Thyroid gland (tissue), 4 donors: ENCODE data around the gene CUL1. TPM values are rescaled to one million over a fixed set of nuclear protein-coding genes. Genes with fewer than 3 reads are reported as not detected.

Experiments
- DNase-seq, 2 donors: peaks; one replicate each; pipeline ENCODE4 v3.0.0-alpha.2; 2019
- H3K27ac ChIP-seq, 3 donors: fragments of 200-600 bp; sonication (generic); 1 replicate in 2 of 3; 2 replicates in 1 of 3; pipeline ENCODE4 v1.5.1; 2016 to 2019; ENCODE audit warnings: mild to moderate bottlenecking in 1 of 3, moderate library complexity in 1 of 3
- H3K27me3 ChIP-seq: fragments of 200-600 bp; sonication (generic); one replicate; pipeline ENCODE4 v1.5.1; 2019
- H3K36me3 ChIP-seq, 2 donors: fragments of 200-600 bp; sonication (generic); one replicate each; pipeline ENCODE4 v1.5.1; 2016 to 2019
- H3K4me1 ChIP-seq, 2 donors: fragments of 200-600 bp; sonication (generic); one replicate each; pipeline ENCODE4 v1.5.1; 2017 to 2019
- H3K4me3 ChIP-seq, 3 donors: fragments of 200-600 bp; sonication (generic); replicated peaks in 1 of 3; 1 replicate in 2 of 3; 2 replicates in 1 of 3; pipeline ENCODE4 v1.5.1; 2016; ENCODE audit warnings: mild to moderate bottlenecking in 1 of 3
- H3K9me3 ChIP-seq: fragments of 200-600 bp; sonication (generic); one replicate; pipeline ENCODE4 v1.5.1; 2017
- POLR2A ChIP-seq, 2 donors: fragments of 450-650 bp; IDR thresholded peaks; one replicate each; pipeline ENCODE4 v1.6.1; 2017; ENCODE audit warnings: antibody characterized with exemption in 2 of 2, mild to moderate bottlenecking in 2 of 2, moderate library complexity in 1 of 2
- WGBS, 2 donors: methylation state at CpG; one replicate each; pipeline ENCODE4 v1.1.5; 2017; 5-methylcytosine and 5-hydroxymethylcytosine counted together
- intact Hi-C: fragments of 100-400 bp; cut with DNase I; formaldehyde crosslinking; loops from one replicate; pipeline ENCODE4 v1.15.1; 2023
- total RNA-seq, 4 donors: library from RNA; depleted of rRNA; stranded (reverse); fragments of >200 nt; gene quantifications; one replicate each; pipeline ENCODE4 v1.2.3, GENCODE V29; 2016
- TF ChIP-seq, protein P1 (sequence below), 6 experiments: fragments of 200-600 bp in 3 of 6; fragments of 450-650 bp in 3 of 6; sonication (generic) in 3 of 6; IDR thresholded peaks; one replicate each; pipeline ENCODE4 v1.5.1; 2016 to 2019; ENCODE audit warnings: antibody characterized with exemption in 6 of 6, mild to moderate bottlenecking in 2 of 6, inconsistent platforms in 1 of 6, moderate library complexity in 1 of 6

CUL1 gene
- total RNA-seq = 10 to 100 TPM; 51.3 to 53.4 (median 52.9) TPM

DNA sequence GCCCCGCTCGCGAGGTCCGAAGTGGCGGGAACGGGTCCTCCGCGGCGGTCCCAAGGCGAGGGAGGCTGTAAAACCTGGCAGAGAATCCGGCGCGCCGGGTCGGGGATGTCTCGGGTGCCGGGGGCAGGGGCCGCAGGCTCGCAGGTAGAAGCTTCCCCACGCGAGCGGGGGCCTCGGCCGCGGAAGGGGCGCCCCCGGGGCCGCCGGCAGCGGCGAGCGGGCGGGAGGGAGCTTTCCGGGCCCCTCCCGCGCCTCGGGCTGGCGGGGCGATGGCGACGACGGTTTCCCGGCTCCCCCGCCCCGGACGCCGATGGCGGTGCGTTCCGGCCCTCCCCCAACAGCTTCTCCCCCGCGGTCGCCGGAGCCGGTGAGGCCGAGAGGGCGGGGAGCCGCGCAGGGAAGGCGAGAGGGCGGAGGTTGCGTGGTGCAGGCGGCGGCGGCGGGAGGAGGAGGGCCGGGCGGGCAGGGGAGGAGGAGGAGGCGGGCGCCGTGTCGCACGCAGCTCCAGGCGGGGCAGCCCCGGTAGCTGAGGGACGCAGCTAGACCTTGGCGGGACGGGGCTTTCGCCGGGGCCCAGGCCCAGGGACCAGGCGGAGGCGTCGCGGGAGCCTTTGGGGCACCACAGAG, at the start of gene CUL1:
Gene CUL1, plus strand, starts transcription at position 507 of the 627 bp plus-strand sequence. CDS start 31,220 bp downstream, outside the sequence.
- TF ChIP-seq, protein P1, sequence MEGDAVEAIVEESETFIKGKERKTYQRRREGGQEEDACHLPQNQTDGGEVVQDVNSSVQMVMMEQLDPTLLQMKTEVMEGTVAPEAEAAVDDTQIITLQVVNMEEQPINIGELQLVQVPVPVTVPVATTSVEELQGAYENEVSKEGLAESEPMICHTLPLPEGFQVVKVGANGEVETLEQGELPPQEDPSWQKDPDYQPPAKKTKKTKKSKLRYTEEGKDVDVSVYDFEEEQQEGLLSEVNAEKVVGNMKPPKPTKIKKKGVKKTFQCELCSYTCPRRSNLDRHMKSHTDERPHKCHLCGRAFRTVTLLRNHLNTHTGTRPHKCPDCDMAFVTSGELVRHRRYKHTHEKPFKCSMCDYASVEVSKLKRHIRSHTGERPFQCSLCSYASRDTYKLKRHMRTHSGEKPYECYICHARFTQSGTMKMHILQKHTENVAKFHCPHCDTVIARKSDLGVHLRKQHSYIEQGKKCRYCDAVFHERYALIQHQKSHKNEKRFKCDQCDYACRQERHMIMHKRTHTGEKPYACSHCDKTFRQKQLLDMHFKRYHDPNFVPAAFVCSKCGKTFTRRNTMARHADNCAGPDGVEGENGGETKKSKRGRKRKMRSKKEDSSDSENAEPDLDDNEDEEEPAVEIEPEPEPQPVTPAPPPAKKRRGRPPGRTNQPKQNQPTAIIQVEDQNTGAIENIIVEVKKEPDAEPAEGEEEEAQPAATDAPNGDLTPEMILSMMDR (IDR thresholded peaks at IDR 0.05) = no peak
- peak in 1 of 2 donors; percentile 80 for TF ChIP-seq POLR2A (IDR thresholded peaks at IDR 0.05)
- H3K9me3 ChIP-seq = no peaks in the 10 kb centered on the region
- 0% methylated on average over 11 of the region's 84 CpGs; no CpG with 5 or more reads in 1 of the 2 donors for WGBS, 2 donors
- no peaks in the 10 kb centered on the region for H3K27me3 ChIP-seq
- H3K4me1 ChIP-seq = peaks cover 31 to 32% of the 10 kb centered on the region in 2 donors
- H3K27ac ChIP-seq = peak within 1 kb of the TSS; percentile 95 to 97 (median 97)
- intact Hi-C loops = loop anchor here (10.0 kb wide), 1 partner anchor 186 kb away; the partner anchor contains the start of gene EZH2
- peak; percentile 87 to 89 for DNase-seq
- H3K36me3 ChIP-seq = no peaks in the 10 kb centered on the region
- peak within 1 kb of the TSS; percentile 76 to 92 (median 78) for H3K4me3 ChIP-seq

DNA sequence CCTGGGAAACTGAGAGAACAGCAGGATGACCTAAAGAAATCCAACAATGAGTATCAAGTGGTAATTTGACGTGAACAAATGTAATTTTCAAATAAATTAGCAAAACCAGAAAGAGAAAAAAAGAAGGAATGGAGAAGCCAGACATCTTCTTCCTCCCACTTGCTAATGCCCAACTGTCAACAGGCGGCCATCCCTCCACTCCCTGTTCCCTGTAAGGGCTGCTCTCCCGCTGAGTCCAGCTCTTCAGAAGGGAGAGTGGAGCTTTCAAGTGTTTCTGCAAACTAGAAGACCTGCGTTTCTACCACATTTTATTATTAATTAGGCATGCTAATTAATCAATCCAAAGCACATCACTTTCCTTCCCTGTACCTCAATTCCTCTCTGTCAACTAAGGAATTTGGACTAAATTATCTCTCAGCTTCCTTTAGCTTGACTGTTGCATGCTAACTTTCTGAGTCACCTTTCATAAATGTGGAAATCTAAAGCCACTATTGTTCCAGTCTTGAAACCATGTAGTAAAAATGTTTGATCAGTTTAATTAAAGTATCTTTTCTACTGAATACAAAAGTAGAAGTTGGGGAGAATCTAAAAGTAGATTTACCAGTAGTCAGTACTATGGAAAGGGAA, 48.4 kb upstream of the CUL1 start:
- no peaks in the 10 kb centered on the region for H3K9me3 ChIP-seq
- no peaks in the 10 kb centered on the region for H3K36me3 ChIP-seq
- no peak overlapping the region for H3K27ac ChIP-seq
- no peaks in the 10 kb centered on the region for H3K27me3 ChIP-seq
- WGBS, 2 donors = 68 to 74% methylated on average over 4 of the region's 4 CpGs
- no peak overlapping the region for H3K4me3 ChIP-seq
- DNase-seq = no peak
- H3K4me1 ChIP-seq = no peaks in the 10 kb centered on the region
- no peak for TF ChIP-seq POLR2A (IDR thresholded peaks at IDR 0.05)
- TF ChIP-seq, protein P1 (IDR thresholded peaks at IDR 0.05) = no peak
- intact Hi-C loops = no loop called here

DNA sequence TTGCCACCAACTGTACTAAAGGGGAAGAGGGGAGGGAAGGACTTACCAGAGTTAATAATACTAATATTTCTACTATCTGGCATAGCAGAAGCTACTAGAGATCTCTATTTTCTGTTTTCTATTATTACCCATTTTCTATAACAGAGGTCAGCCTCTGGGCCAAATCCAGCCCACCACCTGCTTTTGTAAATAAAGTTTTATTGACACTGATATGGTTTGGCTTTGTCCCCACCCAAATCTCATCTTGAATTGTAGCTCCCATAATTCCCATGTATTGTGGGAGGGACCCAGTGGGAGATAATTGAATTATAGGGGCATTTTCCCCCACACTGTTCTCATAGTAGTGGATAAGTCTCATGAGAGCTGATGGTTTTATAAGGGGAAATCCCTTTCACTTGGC, 45.9 kb upstream of the CUL1 start:
- TF ChIP-seq, protein P1 (IDR thresholded peaks at IDR 0.05) = no peak
- no peak for TF ChIP-seq POLR2A (IDR thresholded peaks at IDR 0.05)
- no peak for DNase-seq
- intact Hi-C loops = no loop called here

DNA sequence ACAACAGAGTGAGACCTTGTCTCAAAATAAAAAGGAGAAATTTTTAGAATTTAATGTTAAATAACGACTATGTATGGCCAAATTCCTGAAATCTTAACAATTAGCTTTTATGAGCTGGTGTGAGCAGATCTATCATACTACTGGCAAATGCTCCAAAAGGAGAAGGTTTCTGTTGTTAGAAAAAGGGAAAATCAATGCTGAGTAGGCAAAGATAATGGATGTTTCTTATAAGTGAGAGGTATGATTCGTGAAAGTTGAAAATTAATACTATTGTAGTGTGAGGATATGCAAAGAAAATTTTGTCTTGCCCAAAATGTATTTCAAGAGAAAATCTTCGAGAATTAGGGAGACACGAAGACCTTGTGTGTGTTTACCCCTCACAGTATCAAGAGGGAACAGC, 40.8 kb upstream of the CUL1 start:
- Histone ChIP-seq H3K27ac (no peak overlapping the region), H3K36me3 (no peaks in the 10 kb centered on the region), H3K4me1 (no peaks in the 10 kb centered on the region), H3K4me3 (no peak overlapping the region), H3K27me3 (no peaks in the 10 kb centered on the region), H3K9me3 (no peaks in the 10 kb centered on the region)
- 88% methylated on average over 4 of the region's 4 CpGs for WGBS, 2 donors
- intact Hi-C loops = no loop called here
- no peak for DNase-seq
- TF ChIP-seq POLR2A (IDR thresholded peaks at IDR 0.05) = no peak
- TF ChIP-seq, protein P1 (IDR thresholded peaks at IDR 0.05) = no peak

More for the DNA sequence above, 45.9 kb upstream of the CUL1 start:
- Histone ChIP-seq H3K27me3 (no peaks in the 10 kb centered on the region), H3K27ac (no peak overlapping the region), H3K9me3 (no peaks in the 10 kb centered on the region), H3K4me3 (no peak overlapping the region), H3K36me3 (no peaks in the 10 kb centered on the region), H3K4me1 (no peaks in the 10 kb centered on the region)

DNA sequence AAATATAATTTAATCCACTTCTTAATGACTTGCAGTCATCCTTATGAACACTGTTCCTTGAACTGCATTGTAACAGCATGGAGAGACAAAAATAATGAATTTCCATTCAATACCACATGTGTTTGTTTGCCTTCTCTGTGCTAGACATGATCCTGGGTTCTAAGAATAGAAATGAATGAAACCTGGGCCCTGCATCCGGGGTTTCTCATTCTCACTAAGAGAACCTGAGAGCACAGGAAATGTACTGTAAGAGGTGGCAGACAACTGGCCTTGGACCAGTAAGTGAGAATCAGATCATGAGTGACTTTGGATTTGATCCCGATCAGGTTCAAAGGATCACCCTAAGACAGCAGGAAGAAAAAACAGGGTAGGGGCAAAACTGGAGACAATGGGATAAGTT, 37.2 kb upstream of the CUL1 start:
- Histone ChIP-seq H3K27ac (no peak overlapping the region), H3K27me3 (no peaks in the 10 kb centered on the region), H3K36me3 (no peaks in the 10 kb centered on the region), H3K4me3 (no peak overlapping the region), H3K4me1 (peaks cover 0 to 8% of the 10 kb centered on the region in 2 donors), H3K9me3 (no peaks in the 10 kb centered on the region)
- intact Hi-C loops = no loop called here
- WGBS, 2 donors = 87 to 88% methylated on average over 2 of the region's 2 CpGs
- DNase-seq = no peak
- TF ChIP-seq, protein P1 (IDR thresholded peaks at IDR 0.05) = no peak
- TF ChIP-seq POLR2A (IDR thresholded peaks at IDR 0.05) = no peak
